Measurements from ENCODE around the gene NLRX1. TPM values are rescaled to one million over a fixed set of nuclear protein-coding genes. Genes with fewer than 3 reads are reported as not detected.

Gene NLRX1
- total and polyA plus RNA-seq, 2 experiments from 2014 or later: 16.1 to 36.8 TPM

DNA sequence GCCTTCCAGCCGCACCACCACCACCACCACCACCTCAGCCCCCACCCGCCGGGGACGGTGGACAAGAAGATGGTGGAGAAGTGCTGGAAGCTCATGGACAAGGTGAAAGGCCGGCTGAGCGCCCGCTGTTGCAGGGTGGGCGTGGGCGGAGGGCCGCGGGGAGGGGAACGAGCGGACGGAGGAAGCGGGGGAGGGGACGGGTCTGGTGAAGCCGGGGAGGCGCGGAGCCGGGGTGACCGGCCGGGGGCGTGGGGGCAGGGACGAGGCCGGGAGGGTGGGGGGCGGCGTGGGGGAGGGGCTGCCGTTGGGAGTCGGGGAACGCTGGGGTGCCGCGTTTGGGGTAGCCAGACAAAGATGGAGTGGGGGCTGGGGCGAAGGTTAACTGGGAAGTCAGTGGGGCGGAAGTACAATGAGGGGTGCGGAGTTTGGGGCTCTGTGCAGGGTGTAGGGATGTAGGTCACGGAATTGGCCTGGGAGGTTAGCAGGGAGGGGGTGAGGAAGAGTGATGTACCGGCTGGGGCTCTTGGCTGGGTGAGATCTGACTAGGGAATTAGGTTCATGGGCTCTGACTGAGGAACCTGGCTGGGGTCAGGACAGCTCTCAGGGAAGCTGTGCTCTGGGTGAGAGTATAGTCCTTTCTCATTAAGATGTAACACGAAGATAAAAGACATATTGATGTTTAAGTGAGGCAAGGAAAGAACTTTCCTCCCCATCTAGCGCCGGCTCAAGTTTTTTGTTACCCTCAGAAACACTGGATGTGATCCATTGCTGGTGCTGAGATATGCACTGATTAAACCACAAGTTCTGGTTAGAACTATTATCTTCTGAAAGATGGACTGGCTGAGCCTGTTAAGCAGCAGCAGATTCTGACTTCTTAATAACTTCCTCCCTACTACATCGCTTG, 38.2 kb downstream of the NLRX1 start:
- H3K4me1 ChIP-seq (ENCODE audit: low read depth): peaks cover 16% of the 10 kb centered on the region
- peak overlapping the region; percentile 95 for H3K27ac ChIP-seq
- H3K36me3 ChIP-seq: no peaks in the 10 kb centered on the region
- H3K4me3 ChIP-seq: peak overlapping the region; percentile 98
- TF ChIP-seq, protein P1, sequence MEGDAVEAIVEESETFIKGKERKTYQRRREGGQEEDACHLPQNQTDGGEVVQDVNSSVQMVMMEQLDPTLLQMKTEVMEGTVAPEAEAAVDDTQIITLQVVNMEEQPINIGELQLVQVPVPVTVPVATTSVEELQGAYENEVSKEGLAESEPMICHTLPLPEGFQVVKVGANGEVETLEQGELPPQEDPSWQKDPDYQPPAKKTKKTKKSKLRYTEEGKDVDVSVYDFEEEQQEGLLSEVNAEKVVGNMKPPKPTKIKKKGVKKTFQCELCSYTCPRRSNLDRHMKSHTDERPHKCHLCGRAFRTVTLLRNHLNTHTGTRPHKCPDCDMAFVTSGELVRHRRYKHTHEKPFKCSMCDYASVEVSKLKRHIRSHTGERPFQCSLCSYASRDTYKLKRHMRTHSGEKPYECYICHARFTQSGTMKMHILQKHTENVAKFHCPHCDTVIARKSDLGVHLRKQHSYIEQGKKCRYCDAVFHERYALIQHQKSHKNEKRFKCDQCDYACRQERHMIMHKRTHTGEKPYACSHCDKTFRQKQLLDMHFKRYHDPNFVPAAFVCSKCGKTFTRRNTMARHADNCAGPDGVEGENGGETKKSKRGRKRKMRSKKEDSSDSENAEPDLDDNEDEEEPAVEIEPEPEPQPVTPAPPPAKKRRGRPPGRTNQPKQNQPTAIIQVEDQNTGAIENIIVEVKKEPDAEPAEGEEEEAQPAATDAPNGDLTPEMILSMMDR (IDR thresholded peaks at IDR 0.05; ENCODE audit: low read depth, low read length): no peak
- H3K27me3 ChIP-seq: no peaks in the 10 kb centered on the region
- peak; percentile 29 to 71 for DNase-seq (ENCODE audit: low read depth in 1 of 2, low spot score in 1 of 2)
- H3K9me3 ChIP-seq (ENCODE audit: low read depth): no peaks in the 10 kb centered on the region

DNA sequence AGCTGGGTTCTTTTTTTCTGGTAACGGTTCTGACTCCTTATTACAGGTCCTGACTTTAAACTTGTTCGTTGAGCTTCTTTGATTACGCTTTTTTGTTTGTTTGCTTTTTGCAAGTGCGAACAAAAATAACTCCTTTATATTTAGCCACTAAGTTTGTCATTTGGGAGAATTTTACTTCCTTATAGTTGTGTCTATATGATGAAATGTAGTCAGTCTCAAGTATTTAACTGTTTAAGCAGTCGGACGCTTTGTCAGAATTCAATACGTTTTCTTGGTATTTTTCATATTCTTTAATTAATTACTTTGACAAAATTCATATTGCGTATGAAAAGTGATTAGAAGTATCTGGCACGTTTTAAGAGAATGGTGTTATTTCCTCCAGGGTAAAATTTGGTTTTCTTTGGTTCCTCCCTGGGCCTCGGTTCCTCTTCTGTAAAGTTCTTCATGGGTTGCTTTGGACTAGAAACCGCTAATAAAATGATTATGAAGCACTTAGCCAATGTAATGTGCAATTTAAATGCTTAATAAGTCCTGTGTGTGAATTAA, 39.0 kb downstream of the NLRX1 start:
- H3K27ac ChIP-seq: peak overlapping the region; percentile 95
- H3K9me3 ChIP-seq (ENCODE audit: low read depth): no peaks in the 10 kb centered on the region
- DNase-seq (ENCODE audit: low read depth in 1 of 2, low spot score in 1 of 2): no peak
- H3K4me3 ChIP-seq: peak overlapping the region; percentile 98
- H3K36me3 ChIP-seq: no peaks in the 10 kb centered on the region
- TF ChIP-seq, protein P1 (IDR thresholded peaks at IDR 0.05; ENCODE audit: low read depth, low read length): no peak
- H3K27me3 ChIP-seq: no peaks in the 10 kb centered on the region
- H3K4me1 ChIP-seq (ENCODE audit: low read depth): peaks cover 16% of the 10 kb centered on the region

DNA sequence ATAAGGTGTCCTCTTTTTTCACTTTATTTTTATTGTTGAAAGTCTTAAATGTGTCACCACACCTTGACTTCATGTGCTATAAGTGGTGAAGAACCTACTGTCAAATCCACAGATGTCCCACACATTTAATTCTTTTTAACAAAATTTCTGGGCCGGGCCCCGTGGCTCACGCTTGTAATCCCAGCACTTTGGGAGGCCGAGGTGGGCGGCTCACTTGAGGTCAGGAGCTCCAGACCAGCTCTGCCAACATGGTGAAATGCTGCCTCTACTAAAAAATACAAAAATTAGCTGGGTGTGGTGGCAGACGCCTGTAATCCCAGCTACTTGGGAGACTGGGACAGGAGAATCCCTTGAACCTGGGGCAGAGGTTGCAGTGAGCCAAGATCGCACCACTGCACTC, 40.7 kb downstream of the NLRX1 start:
- no peak overlapping the region for H3K4me3 ChIP-seq
- H3K27me3 ChIP-seq: no peaks in the 10 kb centered on the region
- H3K4me1 ChIP-seq (ENCODE audit: low read depth): peaks cover 16% of the 10 kb centered on the region
- TF ChIP-seq, protein P1 (IDR thresholded peaks at IDR 0.05; ENCODE audit: low read depth, low read length): no peak
- H3K9me3 ChIP-seq (ENCODE audit: low read depth): no peaks in the 10 kb centered on the region
- H3K27ac ChIP-seq: no peak overlapping the region
- no peak for DNase-seq (ENCODE audit: low read depth in 1 of 2, low spot score in 1 of 2)
- H3K36me3 ChIP-seq: no peaks in the 10 kb centered on the region

DNA sequence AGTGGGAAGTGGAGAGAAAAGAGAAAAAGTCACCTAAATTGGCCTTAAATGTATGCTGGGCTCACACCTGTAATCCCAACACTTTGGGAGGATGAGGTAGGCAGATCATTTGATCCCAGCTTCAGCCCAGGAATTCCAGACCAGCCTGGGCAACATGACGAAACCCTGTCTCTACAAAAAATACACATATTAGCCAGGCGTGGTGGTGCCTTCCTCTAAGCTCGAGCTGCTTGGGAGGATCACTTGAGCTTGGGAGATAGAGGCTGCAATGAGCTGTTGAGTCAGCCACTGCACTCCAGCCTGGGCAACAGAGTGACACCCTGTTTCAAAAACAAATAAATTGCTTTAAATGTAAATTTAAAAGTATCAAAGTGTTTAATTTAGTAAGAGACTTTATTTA, 41.5 kb downstream of the NLRX1 start:
- no peak overlapping the region for H3K27ac ChIP-seq
- TF ChIP-seq, protein P1 (IDR thresholded peaks at IDR 0.05; ENCODE audit: low read depth, low read length): no peak
- peaks cover 14% of the 10 kb centered on the region for H3K4me1 ChIP-seq (ENCODE audit: low read depth)
- H3K27me3 ChIP-seq: no peaks in the 10 kb centered on the region
- no peaks in the 10 kb centered on the region for H3K36me3 ChIP-seq
- no peaks in the 10 kb centered on the region for H3K9me3 ChIP-seq (ENCODE audit: low read depth)
- no peak for DNase-seq (ENCODE audit: low read depth in 1 of 2, low spot score in 1 of 2)
- H3K4me3 ChIP-seq: no peak overlapping the region

DNA sequence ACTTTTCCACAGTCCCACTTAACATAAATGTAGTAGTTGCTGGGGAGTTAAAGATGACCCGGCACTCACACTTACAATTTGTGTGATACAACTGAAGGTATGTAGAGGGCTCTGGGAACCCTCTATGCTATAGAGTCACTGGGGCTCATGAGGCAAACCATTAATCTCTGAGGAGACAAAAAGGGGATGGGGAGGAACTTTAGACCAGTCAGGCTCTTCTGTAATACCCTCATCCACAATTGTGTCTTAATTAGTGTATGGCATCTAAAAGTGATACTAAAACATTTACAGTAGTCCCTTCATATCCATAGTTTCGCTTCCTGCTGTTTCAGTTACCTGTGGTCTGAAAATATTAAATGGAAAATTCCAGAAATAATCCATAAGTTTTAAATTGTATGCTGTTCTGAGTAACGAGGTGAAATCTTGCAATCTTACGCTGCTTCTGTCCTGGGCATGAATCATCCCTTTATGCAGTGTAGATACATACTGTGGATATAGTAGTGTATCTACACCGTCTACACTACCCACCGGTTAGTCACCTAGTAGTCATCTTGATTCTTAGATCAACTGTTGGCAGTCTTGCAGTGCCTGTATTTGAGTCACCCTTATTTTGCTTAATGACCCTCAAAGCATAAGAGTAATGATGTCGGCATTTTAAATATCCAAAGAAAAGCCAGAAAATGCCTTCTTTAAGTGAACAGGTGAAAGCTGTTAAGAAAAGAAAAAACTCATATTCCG, 49.8 kb downstream of the NLRX1 start:
- Histone ChIP-seq H3K4me1 (ENCODE audit: low read depth) (no peaks in the 10 kb centered on the region), H3K36me3 (no peaks in the 10 kb centered on the region), H3K27ac (no peak overlapping the region), H3K4me3 (no peak overlapping the region), H3K9me3 (ENCODE audit: low read depth) (no peaks in the 10 kb centered on the region), H3K27me3 (no peaks in the 10 kb centered on the region)
- TF ChIP-seq, protein P1 (IDR thresholded peaks at IDR 0.05; ENCODE audit: low read depth, low read length): no peak
- DNase-seq (ENCODE audit: low read depth in 1 of 2, low spot score in 1 of 2): peak in 1 of 2 donors; percentile 65
